Amniotic epithelial cell (primary cell): ENCODE data around the gene PDE4C.

Experiments
- DNase-seq: peaks from one replicate; pipeline ENCODE4 v3.0.0-alpha.2; 2010; ENCODE audit warnings: low read depth

PDE4C gene

DNA sequence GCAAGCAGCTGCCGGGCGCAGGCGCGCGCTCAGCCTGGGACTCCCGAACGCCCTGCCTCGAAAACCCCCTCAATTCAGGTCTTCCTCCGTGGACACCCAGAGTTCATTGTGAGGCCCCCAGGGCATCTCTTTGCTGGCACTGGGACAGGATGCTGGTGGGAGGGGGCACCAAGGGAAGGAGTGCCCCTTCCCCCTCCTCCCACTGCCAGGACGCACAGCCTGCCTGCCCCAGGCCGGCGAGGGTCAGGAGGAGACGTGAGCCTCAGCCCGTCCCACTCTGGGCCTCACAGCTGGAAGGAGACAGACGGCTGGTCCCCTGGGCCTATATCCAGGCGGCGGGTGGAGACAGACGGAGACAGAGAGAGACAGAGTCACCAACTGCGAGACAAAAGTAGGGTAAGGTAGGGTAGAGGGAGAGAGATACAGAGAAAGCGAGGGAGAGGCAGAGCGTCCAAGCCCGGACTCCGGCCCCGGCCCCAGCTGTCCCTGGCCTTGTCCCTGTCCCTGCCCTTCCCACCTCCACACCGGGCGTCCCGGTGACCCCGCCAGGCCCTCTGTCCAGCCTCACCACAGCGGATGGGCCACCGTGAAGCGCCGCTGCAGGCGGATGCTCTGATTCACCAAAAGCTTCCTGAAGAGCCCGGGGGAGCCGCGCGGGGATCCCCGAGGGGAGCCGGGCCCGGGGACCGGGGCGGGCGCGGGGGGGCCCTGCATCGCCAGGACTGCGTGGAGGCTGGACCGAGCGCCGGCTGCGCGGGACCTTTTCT, at the start of gene PDE4C:
PDE4C (minus strand) TSS at position 737 of the 767 bp plus-strand sequence; CDS start at position 714, 23 bp downstream.
- no peak for DNase-seq

DNA sequence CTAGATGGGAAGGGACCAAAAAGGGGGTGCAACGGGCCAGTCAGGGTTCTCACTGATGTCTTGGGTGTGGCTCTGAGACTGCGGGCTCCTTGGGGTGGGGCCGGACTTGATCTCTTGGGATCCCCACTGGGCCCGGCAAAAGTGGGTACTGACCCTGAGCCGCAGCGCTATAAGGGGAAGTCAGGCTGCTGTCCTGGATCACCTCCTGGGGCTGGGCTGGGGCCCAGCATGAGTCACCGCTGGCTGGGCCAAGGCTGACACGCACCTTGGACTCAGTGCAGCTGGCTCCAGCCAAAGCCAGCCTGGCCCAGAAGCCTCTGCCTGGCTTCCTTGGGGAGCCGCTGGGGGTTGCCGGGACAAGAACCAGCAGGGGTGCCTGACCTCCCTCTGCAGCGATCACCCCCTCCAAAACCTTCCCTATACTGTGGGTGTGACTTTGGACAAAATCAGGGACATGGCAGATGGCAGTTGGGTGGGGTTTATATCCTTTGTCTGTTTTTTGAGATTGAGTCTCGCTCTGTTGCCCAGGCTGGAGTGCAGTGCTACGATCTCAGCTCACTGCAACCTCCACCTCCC, 48.6 kb upstream of the PDE4C start:
- DNase-seq = peak; percentile 68

DNA sequence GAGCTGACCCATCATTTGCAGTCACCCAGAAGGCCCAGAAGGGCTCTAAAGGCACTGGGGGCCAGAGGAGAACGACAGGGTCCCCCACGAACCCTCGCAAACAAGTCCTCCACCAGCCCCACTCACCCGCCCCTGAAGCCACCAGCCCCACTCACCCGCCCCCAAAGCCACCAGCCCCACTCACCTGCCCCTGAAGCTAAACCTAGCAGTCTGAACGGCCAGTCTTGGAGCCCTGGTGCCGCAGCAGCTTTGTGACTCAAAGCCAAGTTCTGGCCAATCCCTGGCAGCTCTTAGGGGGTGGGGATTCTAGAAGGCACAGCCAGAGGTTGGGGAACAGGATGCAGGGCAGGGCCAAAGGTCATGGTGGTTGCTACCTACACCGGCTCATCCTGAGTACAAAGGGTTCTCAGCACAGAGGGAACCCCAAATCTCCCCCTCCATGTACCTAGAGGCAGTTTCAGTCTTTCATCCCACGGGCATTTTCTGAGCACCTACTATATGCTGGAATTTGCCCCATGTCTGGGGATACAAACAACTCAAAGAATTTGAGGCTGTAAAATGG, 48.1 kb upstream of the PDE4C start, which contains the start of gene IQCN:
IQCN (minus strand) TSS at position 234 of the 562 bp plus-strand sequence. CDS start 4,974 bp downstream, outside the sequence.
- DNase-seq = no peak

DNA sequence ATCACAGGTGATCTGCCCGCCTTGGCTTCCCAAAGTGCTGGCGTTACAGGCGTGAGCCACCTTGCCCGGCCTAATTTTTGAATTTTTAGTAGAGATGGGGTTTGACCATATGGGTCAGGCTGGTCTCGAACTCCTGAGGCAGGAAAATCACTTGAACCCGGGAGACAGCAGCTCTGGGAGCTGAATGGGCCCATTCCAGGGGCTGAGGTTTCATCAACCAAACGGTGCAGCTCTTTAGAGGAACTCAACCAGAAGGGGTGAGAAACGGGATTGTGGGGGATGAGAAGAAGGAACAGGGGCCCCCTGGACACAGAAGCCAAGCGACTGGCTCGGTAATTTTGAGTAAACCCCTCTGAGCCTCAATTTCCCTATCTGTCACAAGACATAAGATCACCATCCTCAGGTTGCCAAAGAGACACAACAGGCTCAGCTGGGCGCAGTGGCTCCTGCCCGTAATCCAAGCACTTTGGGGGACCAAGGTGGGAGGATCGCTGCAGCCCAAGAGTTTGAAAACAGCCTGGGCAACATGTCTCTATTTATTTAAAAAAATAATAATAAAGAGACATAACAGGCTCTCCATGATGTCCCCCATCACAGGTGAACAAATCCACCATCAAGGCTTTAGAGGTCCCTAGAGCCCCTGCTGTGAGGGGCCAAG, 47.5 kb upstream of the PDE4C start:
- DNase-seq = no peak

DNA sequence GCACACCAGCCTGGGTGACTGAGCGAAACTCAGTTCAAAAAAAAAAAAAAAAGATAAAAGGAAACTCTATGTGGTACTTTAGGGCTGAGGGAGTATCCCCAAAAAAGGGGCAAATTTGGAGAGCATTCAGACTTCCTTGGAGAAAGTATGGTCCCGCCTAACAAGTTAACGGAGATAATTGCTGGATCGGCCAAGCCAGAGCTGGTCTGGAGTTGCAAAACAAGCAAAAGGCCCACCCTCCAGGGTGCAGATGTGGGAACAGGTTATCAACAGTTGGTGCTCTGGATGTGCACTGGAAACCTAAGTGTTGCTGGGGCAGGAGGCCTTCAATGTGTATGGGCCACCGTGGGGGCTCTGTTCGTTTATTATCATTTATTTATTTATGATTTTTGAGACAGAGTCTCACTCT, 45.2 kb upstream of the PDE4C start:
- DNase-seq = no peak

DNA sequence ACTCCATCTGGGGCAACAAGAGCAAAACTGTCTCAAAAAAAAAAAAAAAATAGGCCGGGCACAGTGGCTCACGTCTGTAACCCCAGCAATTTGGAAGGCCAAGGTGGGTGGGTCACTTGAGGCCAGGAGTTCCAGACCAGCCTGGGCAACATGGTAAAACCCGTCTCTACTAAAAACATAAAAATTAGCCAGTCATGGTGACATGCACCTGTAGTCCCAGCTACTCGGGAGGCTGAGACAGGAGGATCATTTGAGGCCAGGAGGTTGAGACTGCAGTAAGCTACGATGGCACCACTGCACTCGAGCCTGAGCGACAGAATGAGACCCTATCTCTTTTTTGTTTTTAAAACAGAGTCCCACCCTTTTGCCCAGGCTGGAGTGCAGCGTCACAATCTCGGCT, 44.1 kb upstream of the PDE4C start:
- DNase-seq = no peak

DNA sequence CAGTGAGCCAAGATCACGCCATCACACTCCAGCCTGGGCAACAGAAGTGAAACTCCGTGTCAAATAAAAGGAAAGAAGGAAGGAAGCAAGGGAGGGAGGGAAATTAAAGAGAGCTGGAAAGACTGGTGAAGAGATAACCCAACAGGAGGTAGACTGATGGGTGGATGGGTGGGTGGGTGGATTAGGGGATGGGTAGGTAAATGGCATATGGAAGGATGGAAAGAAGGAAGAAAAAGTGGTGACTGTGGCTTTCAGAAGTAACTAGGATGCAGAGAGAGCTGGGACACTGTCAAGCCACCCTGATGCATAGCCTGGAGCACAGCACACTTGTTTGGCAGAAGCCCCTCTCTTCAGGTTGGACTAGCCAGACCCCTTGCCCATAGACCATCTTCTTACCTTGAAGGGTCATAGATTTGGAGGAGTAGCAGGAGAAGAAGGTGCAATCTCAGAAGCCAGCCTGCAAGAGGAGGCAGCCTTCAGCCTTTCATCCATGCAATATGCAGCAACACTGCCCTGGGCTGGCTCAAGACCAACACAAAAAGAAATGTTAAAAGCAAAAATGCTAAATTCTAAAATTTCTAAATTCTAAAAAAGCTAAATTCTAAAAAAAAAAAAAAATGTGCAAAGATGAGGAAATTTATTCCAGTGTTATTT, 43.0 kb upstream of the PDE4C start:
- no peak for DNase-seq

DNA sequence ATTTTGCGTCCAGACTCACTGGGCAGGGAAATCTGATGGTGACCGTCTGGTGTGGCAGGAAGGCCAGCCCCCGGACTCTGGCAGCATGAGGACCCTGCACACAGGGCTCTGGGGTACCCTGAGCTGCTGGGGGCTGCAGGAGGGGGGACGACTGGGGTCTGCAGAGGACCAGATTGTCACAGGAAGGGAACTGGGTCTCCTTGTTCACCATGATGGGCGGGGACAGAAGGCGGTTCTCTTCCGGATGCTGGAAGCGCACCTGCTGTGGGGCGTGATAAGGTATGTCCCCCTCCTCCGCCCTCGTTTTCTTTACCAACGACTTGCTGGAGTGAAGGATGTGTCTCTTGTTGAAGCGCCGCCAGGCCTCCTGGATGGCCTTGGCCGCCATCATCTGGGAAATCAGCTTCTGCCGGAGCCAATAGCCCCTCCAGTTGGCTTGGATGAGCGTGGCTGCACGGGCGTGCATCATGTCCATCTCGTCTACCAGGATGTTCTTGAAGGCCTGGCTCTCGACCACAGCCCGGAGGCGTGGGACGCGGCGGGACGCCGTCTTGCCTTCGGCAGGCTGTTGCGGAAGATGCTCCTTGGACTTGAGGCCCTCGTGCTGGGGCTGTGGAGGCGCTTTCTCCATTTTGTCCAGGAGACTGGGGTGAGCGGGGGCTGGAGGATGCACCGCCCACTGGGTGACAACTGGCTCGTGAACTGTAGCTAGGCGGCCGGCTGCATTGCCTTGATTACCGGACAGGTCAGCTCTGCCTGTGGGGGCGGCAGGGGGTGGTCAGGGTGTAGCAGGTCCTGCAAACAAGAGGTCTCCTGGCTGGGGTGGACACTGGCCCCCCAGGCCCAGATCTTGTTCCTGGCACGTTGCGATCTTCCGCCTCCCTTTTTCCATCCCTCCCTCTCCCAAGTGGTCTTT, 40.8 kb upstream of the PDE4C start:
- no peak for DNase-seq

DNA sequence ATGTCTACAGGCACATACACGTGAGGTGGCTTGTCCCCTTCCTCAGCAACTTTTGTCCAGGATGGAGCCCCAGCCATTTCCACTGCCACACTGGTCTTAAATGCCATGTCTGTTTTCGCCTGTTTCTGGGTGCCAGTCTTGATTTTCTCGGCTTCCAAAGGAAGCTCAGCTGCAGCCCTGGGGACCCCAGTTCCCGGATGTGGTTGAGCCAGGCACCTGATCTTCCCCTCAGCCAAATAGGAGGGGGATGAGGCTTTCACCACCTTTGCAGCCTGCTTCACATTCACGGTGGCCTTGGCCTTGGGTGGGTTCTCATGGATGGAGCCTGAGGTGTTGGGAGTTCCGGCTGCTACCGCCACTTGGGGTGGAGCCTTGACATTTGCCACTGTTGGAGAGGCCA, 39.3 kb upstream of the PDE4C start:
- DNase-seq = no peak

DNA sequence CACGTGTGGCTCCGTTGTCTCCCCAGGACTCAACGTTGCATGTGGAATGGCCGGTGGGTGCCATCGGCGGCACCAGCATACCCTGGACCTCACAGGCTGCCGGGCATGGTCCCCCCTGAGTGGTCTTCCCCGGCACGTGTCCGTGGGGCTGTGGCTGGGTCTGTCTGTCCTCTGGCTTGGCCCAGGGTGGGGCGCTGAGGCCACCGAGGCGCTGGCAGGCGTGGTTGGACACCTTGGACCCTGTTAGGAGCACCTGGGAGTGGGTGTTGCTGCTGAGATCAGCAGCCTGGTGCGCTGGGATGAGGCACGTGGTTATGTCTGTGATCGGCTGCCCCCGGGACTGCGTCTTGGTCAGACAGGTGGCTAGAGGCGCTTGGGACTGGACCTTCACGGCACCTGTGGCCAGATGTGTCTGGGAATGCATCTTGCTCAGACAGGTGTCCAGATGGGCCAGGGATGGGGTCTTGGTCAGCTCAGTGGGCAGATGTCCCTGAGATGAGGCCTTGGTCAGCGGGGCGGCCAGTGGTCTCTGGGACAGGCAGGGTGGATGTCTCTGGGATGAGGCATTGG, 38.8 kb upstream of the PDE4C start:
- DNase-seq = no peak

DNA sequence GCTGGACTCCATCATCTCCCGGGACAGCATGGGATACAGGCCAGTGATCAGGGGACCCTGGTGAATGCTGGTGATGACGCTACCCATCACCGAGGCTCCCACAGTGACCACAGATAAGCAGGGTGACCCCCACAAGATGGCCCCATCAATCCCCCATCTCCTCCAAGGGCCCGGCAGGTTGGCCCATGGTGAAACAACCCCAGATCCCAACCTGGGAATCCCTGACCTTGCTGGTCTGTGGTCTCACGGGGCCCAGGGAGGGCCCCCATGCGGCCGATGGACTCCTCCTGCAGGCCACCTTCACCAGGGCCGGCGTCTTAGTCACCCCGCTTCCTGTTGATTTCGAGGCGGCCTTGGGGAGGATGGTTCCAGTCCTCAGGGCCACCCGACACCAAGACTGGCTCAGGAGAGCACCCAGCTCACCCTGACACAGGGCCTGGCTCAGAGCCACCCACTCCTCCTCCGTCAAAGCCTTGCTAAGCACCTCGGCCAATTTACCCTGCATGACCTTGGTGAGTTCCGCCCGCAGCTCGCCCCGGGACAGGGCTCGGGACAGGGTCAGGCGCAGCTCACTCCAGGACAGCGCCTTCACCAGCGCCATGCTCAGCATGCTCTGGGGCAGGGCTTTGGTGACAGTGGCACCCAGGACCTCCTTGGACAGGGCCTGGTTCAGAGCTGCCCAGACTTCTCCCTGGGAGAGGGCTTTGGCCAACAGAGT, 38.1 kb upstream of the PDE4C start:
- DNase-seq = no peak

DNA sequence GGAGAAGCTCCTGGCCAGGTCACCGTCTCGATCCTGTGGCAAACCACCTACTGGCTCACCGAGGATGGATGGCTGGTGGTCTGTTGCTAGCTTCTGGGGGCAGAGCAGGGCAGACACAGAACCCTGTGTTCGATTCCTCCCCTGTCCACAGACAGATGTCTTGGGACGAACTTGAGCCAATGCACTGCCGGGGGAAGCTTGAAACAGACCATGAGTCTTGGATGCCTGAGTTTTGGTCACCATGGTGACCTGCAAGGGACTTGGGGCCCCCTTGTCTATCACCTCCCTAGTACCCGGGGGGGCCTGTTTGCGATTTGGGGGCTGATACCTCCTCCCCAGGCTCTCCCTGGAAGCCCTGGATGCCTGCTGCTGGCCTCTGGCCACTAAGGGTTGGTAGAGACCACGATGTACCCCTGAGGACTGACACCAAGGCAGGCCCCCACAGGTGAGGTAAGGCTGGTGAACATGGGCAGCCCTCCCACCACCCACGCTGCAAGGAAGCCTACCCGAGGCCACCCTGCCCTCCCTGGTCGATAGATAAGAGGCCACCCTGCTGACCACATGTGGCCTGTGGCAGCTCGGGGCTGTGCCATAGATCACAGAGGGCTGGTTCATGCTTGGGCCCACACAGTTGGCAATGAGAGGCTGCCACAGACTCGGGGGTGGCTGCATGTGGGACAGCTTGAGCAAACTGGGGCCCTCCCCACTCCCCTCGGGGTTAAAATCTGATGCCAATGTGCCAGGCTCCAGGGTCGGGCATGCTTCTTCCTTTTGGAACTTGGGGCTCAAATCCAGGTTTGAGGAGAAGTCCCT, 37.3 kb upstream of the PDE4C start:
- no peak for DNase-seq

DNA sequence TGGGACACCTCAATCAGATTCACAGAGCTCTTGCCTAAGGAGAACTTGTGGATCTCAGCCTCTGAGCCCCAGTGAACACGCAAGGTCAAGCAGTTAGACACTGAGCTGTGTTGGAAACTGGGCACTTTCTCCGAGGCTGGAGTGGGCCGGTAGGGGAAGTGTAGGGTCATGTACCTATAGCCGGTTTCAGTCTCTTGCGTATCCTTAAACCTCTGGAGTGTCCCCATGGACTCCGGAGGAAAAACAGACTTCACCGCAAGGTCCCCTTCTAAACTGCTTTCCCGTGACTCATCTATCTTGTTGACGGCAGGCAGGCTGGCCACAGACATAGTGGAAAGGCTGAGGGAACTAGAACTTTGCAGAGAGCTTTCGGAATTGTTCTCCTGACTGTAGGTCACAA, 36.7 kb upstream of the PDE4C start:
- no peak for DNase-seq

DNA sequence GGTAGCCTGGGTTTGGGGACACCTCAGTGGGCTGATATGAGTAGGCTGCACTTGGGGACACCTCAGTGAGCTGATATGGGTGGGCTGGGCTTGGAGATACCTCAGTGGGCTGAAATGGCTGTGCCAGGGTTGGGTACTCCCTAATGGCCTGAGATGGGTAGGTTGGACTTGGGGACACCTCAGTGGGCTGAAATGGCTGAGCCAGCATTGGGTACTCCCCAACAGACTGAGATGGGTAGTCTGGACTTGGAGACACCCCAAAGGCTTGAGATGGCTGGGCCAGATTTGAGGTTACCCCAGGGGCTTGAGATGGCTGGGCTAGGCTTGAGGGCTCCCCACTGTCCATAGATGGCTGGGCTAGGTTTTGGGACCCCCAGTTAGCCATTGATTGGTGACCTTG, 35.9 kb upstream of the PDE4C start:
- no peak for DNase-seq

DNA sequence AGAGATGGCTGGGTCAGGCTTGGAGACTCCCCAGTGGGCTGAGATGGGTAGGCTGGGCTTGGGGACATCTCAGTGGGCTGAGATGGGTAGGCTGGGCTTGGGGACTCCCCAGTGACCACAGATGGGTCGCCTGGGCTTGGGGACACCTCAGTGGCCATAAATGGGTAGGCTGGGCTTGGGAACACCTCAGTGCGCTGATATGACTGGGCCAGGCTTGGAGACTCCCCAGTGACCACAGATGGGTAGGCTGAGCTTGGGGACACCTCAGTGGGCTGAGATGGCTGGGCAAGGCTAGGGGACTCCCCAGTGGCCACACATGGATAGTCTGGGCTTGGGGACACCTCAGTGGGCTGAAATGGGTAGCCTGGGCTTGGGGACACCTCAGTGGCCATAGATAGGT, 35.2 kb upstream of the PDE4C start:
- DNase-seq = no peak

DNA sequence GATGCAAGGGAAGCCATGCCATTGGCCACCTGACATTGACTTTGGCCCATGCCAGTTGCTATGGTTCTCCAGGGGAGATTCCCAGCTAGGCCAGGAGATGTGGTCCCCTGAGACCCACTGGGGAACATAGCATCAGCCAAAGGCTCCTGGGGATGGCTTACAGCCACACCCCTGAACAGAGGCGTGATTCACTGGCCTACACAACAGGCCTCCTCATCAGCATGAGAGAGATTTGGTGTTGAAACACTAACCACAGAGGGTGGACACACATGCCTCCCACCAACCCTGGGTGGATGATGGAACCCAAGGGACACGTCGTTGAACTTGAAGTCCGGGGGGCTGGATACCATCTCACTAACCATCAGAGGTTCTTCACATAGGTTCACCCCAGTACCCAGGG, 33.7 kb upstream of the PDE4C start:
- DNase-seq = peak; percentile 59

DNA sequence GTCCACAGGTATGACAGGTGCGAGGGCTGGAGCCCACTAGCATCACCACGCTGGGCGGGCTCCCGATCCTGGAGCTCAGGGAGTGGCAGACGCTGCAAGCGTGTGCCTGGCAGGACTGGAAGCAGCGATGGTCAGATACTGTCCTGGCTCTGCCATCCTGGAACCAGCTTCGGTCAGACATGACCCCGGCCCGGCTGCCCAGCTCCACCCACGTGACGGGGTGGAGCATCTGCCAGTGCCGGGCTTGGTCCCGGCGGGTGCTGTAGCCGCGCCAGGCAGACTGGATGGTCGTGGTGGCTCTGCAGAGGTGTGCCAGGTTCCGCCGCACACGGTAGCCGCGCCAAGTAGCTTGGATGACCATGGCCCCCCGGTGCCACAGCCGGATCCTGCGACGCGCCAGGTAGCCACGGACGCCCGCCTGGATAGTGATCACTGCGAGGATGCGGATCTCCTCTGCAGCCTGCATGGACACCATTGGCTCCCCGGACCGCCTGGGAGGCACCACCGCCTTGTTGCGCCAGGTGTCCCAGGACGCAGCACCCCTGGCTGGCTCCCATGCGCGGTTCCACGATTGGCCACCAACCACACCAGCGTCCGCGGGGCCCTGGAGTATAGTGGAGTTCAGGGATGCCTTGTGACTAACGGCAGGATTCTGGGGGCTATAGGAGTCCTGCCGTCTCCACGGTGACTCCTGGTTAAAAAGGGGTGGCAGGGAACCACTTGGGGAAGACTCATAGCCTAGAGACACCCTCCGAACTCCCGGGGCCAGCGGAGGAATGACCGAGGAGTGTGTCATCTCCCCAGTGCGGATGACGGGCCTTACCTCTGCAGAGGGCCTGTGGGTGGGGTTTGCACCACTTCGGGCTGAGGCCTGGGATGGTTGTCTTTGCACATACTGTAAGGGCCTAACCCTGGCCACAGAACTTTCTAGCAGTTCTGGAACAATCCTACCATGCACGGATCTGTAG, 31.5 kb upstream of the PDE4C start:
- DNase-seq = no peak
